Stimulated activated CD4-positive, alpha-beta T cell treated with anti-CD3 and anti-CD28 coated beads, Interleukin-1b, Interleukin-23, amount 100 ng/mL, for 24 hours (primary cell): ENCODE results near the gene VCP.

Source experiments
- DNase-seq, 4 experiments: peaks; one replicate each; pipeline ENCODE4 v3.0.0-alpha.2; 2020; ENCODE audit warnings: low read depth in 4 of 4, low spot score in 1 of 4

The VCP gene

DNA sequence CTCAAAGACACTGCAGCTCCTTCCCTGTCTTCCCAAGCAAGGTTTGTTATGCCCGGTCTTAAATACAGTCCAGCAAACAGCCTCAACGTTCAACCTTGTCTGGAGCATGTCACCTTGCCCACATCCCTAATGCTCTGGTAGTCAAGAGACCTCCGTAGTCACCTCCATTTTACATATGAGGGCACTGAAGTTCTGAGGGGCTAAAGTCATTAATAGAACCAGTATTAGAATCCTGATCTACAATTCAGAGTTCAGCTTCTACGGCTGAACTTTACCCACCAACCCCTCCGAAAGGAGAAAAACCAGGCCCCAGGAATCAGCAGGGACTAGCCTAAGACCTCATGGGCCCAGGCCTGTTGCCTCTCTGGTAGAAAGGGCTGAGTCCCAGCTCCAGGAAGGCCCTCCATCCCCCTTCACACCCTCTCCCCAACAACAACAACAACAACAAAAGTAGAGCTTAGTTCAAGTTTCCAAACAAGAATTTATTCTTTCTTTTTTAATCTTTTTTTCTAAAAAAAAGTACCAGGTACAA lies 31.3 kb upstream of the VCP start:
- no peak for DNase-seq

DNA sequence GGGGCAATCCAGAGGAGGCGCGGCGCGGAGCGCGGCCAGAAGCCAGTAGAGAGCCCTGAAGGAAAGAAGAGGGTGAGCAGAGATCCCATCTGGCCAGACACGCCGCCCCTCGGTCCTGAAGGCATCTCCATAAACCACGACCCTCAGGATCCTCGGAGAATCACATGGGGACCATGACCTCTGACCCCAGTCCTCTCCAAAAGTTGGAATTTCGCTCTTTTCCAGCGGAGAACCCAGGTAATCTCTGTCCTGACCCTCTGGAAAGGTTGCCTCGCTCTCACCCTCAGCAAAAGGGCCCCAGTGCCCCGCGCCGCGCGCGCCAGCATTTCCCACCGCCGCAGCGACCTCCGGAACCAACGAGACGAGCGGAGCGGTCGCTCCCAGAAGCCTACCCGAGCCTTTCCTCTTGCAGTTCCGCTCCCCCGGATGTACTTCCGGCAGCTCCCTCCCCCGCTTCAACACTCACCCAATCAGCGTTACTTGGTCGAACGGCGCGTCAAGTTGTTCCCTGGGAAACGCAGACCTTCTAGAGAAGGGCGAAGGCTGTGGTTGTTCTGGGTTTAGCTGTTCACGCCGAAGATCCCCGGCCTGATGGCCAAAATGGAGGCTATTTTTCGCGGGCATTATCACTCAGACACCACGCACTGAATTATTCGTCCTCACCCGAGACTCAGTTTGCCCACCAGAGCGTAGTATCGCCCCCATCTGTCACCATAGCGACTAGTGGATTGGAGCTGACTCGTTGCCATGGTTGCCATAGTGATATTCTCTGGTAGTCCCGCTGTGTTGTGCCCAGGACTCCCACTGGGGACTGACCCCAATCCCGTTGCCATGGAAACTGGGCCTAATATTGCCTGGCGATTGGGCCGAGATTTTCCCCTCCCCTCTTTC lies 30.6 kb upstream of the VCP start, which contains the start of gene STOML2:
Gene STOML2, minus strand, starts transcription at position 363 of the 891 bp plus-strand sequence. Its CDS starts 37 bp downstream, at position 326.
- peak; percentile 80 to 88 (median 84) for DNase-seq

DNA sequence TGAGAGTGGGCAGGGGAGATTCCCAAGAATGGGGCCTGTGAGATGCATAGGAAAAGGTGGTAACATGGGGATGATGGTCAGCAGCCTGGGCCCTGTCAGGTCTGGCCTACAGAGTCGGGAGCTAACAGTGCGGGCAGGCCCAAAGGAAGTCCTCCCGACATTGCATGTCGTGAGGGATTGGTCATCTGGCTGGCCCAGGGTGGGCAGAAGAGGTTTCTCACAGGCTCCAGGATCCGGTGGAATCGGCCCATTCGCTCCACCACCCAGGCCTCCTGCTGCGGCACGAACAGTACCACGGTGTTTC lies 30.0 kb upstream of the VCP start:
- no peak for DNase-seq

DNA sequence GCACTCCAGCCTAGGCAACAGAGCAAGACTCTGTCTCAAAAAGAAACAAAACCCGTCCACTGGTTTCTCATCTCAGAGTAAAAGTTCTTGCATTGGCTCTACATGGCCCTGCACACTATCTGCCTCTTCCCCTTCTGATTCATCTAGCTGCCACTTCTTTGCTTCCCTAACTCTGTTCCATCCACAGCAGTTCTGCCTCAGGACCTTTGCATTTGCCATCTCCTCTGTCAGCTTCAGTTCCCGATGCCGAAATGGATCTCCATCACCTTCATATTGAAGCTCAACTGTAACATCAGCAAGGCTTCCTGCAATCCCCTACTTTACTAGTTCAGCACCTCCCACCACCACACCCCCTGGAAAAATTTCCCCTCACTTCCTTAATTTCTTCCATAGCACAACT lies 25.1 kb upstream of the VCP start:
- DNase-seq = no peak

DNA sequence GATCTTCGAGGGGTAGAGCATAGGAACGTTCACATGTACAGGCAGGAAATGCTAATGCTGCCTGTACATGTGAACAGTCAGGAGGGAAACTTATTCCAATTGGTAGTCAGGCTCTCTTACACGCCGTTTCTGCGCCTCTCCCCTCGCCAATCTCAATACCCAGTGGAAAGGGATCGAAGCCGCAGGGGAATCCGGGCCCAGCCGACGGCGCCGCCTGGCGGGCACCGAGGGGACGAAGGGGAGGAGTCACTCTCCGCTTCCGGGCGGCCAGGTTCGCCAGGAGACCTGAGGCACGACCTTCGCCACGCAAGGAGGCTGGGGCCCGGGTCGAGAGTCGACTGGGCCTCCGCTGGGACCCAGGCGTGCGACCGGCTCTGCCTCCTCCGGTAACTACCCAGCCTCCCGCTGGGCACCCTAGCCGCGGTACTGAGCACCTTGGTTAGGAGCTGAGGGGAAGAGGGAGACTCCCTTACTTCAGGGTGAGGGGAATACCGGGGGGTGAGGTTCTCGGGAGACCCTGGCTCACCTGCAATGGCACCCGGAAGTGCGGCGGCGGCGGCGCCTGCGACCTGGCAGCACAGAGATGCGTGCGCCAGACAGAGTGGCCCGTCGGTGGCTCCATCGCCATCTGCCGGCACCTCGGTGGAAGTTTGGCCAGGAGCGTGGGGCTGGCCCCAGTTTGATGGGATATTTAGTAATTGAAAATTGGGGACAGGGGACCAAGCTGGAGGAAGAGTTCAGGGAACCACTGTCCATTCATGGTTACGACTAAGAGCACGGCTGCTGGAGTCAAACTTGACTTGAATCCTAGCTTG lies 23.8 kb upstream of the VCP start, which contains the start of gene PIGO:
Gene PIGO, minus strand, starts transcription at position 557 of the 815 bp plus-strand sequence. CDS start 1,026 bp downstream, outside the sequence.
- peak; percentile 77 to 87 (median 84) for DNase-seq

DNA sequence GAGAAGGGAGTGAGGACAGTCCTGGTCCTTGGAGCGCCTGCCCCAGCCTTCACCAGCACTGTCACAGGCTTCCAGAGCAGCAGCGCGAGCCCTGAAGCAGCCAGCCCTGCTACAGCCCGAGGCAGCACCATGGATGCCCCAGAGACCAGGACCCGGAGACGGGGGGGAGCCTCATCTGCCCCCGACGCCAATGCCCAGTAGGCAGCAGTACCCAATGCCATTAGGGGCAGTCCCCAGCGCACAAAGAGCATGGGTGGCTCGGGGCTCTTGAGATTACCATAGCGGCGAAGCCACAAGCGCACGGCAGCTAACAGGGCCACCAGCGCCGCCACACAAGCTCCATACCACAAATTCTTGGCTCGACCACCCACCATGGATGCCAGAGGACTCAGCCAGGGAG lies 19.1 kb upstream of the VCP start:
- DNase-seq = no peak

DNA sequence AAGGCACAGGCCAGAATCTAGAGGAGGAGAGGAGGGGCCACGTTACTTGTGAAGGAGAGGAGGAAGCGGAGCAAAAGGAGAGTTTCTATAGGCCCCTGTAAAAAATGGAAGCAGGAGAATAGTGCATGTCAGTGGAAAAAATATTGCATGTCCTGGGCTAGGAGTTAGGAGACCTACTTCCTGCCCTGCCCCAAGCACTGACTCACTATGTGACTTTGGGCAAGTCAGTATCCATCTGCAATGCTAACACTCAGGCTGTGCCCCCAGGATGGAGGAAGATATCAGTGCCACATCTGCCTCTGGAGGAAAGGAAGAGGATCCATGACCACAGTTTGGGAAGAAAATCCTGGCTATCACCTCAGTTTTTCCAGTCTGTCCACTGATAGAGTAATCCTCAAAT lies 17.0 kb upstream of the VCP start:
- no peak for DNase-seq

DNA sequence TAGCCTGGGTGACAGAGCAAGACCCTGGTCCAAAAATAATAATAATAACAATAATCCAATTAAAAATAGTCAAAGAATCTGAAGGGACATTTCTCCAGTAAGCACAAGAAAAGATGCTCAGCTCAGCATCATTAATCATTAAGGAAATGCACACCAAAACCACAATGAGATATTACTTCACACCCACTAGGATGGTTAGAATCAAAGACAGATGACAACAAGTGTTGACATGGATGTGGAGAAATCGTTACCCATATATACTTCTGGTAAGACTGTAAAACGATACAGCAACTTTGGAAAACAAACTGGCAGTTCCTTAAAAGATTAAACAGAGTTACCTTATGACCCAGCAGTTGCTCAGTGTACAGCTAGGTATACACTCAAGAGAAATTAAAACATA lies 12.7 kb upstream of the VCP start:
- no peak for DNase-seq

DNA sequence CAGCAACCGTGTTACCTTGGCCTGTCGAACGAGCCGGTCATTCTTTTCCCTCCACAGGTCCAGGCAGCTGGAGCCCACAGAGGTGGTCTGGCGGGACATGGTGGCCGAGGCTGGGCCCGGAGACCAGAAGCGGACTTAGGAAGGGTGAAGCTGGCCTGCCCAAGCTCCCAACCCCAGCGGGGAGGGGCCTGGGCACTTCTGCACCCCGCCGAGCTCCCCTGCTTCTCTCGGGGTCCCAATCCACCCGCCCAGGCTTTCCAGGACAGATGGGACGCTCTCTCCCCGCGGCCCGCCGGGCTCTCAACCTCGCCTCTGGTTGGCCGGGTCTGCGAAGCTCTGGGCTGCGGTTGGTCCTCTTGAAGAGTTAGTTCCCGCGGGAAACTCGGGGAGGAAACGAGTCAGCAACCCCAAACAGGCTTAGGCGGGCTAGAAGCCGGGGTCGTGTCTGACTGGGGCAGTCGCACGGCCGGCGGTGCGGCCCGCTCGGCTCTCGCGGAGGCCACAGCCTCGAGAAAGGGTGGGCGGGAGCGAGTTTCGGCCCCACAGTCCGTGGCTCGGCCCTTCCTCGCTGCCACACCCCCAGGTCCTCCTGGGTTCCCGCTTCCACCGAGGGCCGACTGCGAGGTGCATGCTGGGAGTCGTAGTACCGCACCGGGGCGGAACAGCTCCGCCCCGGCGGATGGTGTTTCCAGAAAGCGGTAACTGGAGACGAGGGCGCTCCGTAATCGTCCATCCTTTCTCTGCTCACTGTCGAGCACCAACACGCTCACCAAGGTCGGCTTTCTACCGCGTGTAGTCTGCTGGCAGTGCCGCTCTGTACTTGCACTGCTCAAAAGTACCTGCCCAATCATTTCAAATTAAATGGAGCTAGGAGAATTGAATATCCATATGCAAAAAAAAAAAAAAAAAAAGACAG lies 7.3 kb upstream of the VCP start, which contains the start of gene FANCG:
Gene FANCG, minus strand, starts transcription at position 517 of the 916 bp plus-strand sequence. Its CDS starts 418 bp downstream, at position 99.
- peak; percentile 61 to 82 (median 70) for DNase-seq

DNA sequence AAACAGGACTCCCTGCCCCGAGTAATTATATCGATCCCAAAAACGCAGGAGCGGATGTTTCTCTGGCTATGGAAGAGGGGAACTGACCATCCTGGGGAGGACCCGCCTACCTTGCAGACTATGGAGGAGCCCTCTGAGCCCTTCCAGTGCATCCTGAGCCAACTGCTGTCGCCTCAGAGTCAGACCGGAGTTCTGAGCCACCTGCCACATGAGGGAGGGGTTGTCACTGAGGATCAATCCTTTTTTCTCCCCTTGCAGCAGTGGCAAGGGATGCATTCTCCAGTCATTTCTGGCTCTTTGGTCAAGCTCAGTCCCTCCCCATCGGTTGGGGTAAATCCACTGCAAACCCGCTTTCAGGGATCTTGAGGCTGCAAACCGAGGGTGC lies 6.6 kb upstream of the VCP start:
- DNase-seq = no peak

DNA sequence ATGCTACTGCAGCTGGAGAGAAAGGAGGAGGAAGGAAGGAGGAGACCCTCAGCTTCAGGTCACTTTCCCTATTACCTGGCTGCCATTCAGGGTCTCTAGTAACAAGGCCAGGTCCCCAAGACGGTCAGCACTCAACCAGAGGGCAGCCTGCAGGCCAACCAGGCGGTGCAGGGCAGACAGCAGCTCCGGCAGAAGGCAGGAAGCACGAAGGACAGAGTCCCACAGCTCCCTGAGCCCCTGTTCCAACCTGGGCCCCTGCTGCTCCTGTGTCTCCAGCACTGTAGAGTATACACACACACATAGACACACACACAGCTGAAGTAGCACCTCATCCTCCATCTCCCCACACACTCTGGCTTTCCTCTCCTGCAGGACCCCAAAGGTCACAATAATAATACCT lies 5.6 kb upstream of the VCP start:
- DNase-seq = no peak

DNA sequence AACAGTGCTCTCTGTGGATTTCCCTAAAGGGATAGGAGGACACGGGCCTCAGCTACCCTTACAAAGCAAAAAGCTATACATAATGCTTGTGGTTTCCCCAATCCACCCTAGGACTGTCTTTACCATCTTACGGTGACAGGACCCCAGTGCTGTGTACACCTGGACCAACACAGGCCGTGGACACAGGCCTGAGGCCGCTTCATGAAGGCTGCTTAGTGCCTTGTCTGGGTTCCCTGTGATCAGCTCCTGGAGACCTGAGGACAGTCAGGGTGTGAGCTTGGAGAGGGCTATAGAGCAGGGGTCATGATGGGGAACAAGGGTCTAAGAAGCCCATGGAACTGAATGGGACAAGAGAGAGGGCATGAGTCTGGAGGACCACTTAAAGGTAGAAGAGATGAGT lies 4.4 kb upstream of the VCP start:
- DNase-seq = no peak

DNA sequence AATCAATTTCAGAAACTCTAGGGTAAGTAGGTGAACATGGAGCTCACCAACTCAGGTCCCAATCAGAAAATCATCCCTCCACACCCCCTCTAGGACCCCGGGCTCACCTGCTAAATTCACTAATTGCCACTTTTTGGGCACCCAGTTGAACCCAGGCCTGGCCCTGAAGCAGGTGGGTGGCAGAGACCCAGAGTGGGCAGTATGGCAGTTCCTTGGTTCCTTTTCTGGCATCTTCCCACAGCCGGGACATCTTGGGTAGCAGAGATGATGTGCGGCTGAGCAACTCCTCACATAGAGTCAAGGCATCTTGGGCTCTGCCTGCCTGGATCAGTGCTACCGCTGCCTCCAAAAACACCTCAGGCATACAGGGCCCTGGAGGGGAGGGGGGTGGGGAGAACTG lies 2.9 kb upstream of the VCP start:
- no peak for DNase-seq

DNA sequence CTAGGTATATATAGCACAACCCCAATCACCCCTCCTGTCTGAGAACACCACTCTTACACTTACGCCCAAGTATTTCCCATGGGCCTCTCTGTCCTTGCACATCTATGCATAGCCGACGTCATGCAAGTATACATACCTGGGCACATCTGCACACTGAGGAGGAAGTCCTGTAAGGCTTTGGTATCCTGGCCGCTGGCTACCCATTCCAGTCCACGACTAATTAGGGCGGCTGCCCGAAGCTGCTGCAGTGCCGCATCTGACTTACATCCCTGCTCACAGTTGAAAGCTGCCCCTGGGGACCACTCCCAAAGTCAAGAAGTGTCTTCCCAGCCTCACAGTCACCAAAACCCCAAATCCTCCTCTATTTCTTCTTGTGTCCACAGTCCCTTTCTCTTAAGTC lies 2.4 kb upstream of the VCP start:
- DNase-seq = no peak

DNA sequence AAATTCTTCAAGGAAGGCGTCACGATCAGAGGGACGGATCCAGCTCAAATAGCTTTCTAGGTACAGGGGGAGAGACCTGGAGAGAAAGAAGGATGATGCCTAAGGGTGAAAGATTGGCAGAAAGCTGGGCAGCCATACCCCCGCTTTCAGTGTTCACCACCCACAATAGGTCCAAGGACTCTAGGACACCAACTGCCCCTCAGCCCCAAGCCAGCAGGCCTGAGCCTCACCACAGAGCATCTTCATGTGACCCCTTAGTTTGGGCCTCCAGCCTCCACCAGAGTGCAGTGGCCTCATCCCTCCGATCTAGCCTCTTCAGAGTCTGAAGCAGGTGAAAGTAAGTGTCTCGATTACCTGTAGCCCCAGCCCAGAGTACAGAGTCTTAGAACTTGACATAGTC lies 1.7 kb upstream of the VCP start:
- no peak for DNase-seq

DNA sequence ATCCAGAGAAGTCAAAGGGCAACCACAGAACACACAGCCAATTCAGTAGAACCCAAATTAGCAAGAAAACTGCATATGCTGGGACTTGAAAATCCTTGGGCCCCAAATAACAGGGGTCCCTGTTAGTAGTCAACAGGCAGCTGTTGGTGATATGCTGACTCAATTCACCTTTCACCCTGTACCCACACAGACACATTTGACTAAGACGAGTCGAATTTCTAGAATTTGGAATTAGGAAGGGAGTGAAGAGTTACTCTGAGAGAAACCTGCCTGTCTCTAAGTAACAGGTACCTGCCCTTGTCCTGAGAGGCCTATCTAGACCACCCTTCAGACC lies 821 bp upstream of the VCP start:
- DNase-seq = no peak

DNA sequence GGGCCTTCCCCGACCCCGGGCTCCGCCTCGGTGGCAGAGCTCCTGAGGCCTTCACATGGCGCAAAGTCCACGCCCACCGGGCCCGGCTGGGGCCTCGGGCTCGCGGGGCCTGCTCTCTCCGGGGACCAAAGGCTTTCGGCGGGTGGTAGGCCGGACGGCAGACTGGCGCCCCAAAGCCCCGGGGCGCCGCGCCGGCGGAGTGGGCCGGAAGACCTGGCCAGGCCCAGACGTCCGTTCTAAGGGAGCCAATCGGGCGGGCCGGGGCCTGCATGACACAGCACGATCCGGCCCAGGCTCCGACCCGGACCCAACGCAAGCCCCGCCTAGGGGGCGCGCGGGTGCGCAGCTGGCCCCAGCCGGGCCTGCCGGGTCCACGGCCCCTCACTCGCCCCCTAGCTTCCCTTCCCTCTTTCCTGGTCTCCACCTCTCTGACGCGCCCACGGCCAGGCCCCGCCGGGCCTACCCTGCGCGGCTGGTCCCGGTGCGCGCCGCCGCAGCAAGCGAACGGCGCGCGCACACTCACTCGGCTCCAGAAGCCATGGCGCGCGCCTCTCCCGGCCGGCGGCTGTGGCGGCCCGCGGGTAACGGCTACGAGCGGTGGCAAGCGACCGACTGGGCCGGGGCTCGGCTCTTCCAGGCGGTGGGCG lies 488 bp downstream of the VCP start:
- DNase-seq = peak; percentile 45 to 69 (median 56)

DNA sequence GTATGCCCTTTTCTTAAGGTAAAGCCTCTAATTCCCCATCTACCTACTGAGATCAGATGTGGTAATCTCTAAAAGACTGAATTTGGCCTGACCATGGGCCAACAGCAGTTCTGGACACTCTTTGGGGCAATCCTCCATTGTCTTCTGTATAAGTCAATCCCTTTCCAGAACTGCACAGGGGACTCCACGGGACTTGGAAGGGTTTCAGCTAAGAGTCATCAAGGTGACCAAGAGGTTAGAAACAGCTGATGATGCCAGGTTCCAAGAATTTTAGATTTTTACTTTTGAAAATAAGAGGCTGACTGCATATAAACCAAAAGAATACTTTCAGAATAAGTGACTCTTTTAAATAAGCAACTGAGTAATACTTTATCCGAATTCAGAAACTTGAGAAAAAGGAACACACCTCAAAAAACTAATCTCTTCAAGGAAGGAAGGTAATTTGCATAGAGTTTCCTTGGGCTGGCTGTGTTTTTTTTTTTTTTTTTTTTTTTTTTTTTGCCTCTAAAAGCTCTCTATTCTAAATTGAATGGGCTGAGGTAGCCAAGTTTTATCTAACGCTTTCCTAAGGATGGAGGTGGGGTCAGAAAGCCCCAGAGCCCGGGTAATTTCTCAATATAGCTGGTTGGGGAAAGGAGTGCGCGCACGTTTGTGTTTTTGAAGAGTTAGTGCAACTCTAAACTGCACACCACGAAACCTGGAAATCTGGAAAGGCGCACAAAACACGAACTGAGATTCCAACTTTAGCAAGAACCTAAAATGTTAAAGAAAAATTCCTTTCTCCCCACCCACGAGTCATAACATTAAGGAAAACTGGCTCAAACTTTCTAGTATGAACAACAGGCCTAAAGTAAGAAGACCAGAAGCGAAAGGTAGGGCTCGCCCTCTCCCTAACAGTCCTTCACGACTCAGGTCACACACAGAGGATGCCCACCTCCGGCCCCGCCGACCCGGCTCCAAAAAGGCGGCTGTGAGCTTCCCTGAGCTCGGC lies 1.3 kb downstream of the VCP start:
- DNase-seq = no peak

DNA sequence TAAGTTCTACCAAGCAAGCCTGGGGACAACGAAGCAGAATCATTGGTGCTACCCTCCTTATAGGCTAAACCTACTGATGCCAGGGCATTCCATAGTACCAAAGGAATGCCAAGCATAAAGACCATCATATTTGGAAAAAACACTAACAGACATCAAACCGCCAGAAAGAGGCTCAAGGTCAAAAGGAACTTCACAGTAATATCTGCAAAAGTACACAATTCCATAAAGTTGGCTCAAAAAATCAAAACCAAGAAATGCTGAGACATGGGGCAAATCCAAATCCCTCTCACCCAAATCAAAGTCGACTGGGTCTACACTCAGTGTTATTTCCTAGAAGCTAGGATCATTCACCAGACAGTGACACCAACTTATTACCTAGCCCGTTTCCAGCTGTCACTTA lies 3.4 kb downstream of the VCP start:
- no peak for DNase-seq
